ENCODE data around the gene STT3B. TPM values are rescaled to one million over a fixed set of nuclear protein-coding genes. Genes with fewer than 3 reads are reported as not detected.

Gene STT3B
- total and polyA plus RNA-seq, 8 donors = 15.1 to 183 (median 49.1) TPM

DNA sequence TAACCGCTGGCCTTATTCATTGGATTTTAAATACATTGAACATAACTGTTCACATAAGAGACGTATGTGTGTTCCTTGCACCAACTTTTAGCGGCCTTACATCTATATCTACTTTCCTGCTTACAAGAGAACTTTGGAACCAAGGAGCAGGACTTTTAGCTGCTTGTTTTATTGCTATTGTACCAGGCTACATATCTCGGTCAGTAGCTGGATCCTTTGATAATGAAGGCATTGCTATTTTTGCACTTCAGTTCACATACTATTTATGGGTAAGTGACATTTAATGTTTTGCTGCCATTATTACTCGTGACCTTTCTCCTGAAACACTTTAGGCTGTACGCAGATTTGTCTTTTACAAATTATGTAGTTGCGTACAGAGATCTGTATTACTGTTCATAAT is 47.1 kb downstream of the STT3B start:
- Histone ChIP-seq H3K9me3 (no peaks in the 10 kb centered on the region), H3K36me3 (peaks cover 0 to 14% (median 4%) of the 10 kb centered on the region in 4 donors), H3K27ac (no peak overlapping the region), H3K4me1 (peaks cover 0 to 38% (median 18%) of the 10 kb centered on the region in 4 donors), H3K4me3 (no peak overlapping the region), H3K27me3 (no peaks in the 10 kb centered on the region)
- DNase-seq = peak in 1 of 2 donors; percentile 15
- WGBS, 5 donors = 44 to 69% (median 47%) methylated on average over 7 of the region's 7 CpGs
- TF ChIP-seq EP300 (IDR thresholded peaks at IDR 0.05) (no peak), POLR2AphosphoS5 (IDR thresholded peaks at IDR 0.05) (no peak), POLR2A (IDR thresholded peaks at IDR 0.05) (no peak)
- TF ChIP-seq, protein P1, sequence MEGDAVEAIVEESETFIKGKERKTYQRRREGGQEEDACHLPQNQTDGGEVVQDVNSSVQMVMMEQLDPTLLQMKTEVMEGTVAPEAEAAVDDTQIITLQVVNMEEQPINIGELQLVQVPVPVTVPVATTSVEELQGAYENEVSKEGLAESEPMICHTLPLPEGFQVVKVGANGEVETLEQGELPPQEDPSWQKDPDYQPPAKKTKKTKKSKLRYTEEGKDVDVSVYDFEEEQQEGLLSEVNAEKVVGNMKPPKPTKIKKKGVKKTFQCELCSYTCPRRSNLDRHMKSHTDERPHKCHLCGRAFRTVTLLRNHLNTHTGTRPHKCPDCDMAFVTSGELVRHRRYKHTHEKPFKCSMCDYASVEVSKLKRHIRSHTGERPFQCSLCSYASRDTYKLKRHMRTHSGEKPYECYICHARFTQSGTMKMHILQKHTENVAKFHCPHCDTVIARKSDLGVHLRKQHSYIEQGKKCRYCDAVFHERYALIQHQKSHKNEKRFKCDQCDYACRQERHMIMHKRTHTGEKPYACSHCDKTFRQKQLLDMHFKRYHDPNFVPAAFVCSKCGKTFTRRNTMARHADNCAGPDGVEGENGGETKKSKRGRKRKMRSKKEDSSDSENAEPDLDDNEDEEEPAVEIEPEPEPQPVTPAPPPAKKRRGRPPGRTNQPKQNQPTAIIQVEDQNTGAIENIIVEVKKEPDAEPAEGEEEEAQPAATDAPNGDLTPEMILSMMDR (IDR thresholded peaks at IDR 0.05) = no peak
- intact Hi-C loops (cut with DNase I; ENCODE audit: low total_unique reads) = no loop called here

DNA sequence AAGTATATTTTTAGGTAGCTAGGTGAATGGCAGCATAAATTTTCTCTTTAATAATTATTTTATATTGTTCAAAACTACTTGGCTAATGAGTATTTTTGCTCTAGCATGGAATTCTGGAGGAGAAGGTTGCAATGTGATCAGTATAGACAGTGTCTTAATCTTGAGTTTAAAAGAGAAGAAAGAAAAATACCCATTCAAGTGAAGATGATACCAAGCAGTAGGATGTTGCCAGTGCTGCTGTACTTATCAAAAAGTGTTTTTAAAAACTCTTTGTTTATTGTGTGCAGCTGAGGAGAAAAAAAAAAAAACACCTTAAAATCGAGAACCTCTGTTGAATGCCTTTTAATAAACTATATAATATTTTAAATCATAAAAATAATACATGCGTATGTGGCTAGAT is 47.9 kb downstream of the STT3B start:
- Histone ChIP-seq H3K9me3 (no peaks in the 10 kb centered on the region), H3K27ac (no peak overlapping the region), H3K4me1 (peaks cover 0 to 30% (median 17%) of the 10 kb centered on the region in 4 donors), H3K27me3 (no peaks in the 10 kb centered on the region), H3K4me3 (no peak overlapping the region), H3K36me3 (peaks cover 0 to 14% (median 5%) of the 10 kb centered on the region in 4 donors)
- intact Hi-C loops (cut with DNase I; ENCODE audit: low total_unique reads) = no loop called here
- TF ChIP-seq EP300 (IDR thresholded peaks at IDR 0.05) = no peak
- TF ChIP-seq POLR2AphosphoS5 (IDR thresholded peaks at IDR 0.05) = no peak
- no peak for TF ChIP-seq POLR2A (IDR thresholded peaks at IDR 0.05)
- TF ChIP-seq, protein P1 (IDR thresholded peaks at IDR 0.05) = no peak
- DNase-seq = no peak
- WGBS, 5 donors = 80 to 93% (median 84%) methylated on average over 2 of the region's 2 CpGs

- DNase-seq = no peak
- 67 to 89% (median 81%) methylated on average over 2 of the region's 2 CpGs for WGBS, 5 donors
- H3K27ac ChIP-seq = no peak overlapping the region
- no peaks in the 10 kb centered on the region for H3K9me3 ChIP-seq
- no peak overlapping the region for H3K4me3 ChIP-seq
- H3K36me3 ChIP-seq = peaks cover 0 to 14% (median 7%) of the 10 kb centered on the region in 4 donors
- H3K27me3 ChIP-seq = no peaks in the 10 kb centered on the region
- intact Hi-C loops (cut with DNase I; ENCODE audit: low total_unique reads) = no loop called here
- H3K4me1 ChIP-seq = peaks cover 0 to 27% (median 15%) of the 10 kb centered on the region in 4 donors
- TF ChIP-seq, protein P1 (IDR thresholded peaks at IDR 0.05) = no peak
- TF ChIP-seq POLR2A (IDR thresholded peaks at IDR 0.05) (no peak), POLR2AphosphoS5 (IDR thresholded peaks at IDR 0.05) (no peak), EP300 (IDR thresholded peaks at IDR 0.05) (no peak)
Measured at GRCh38 chr3:31581660-31582059, 48.9 kb downstream of the STT3B start.

- H3K27ac ChIP-seq = no peak overlapping the region
- H3K27me3 ChIP-seq = no peaks in the 10 kb centered on the region
- H3K36me3 ChIP-seq = peaks cover 0 to 62% (median 19%) of the 10 kb centered on the region in 4 donors
- H3K4me1 ChIP-seq = peaks cover 0 to 6% (median 2%) of the 10 kb centered on the region in 4 donors
- intact Hi-C loops (cut with DNase I; ENCODE audit: low total_unique reads) = no loop called here
- WGBS, 5 donors = 95 to 100% (median 99%) methylated on average over 2 of the region's 2 CpGs
- no peak overlapping the region for H3K4me3 ChIP-seq
- no peak for TF ChIP-seq POLR2AphosphoS5 (IDR thresholded peaks at IDR 0.05)
- TF ChIP-seq, protein P1 (IDR thresholded peaks at IDR 0.05) = no peak
- TF ChIP-seq EP300 (IDR thresholded peaks at IDR 0.05) = no peak
- TF ChIP-seq POLR2A (IDR thresholded peaks at IDR 0.05) = no peak
- DNase-seq = no peak
- H3K9me3 ChIP-seq = peaks cover 0 to 10% (median 4%) of the 10 kb centered on the region in 4 donors
Measured at GRCh38 chr3:31589228-31589627, 56.5 kb downstream of the STT3B start.

Measured in stomach (tissue), 9 donors.